HG02840 (cell line): ENCODE data around the gene CA5A.
A peak's percentile ranks its signal among the peaks of the same experiment; 100 is the strongest.
"Not testable (repeated sequence)": the region's sequence is repeated elsewhere in the genome, so short reads cannot be mapped to it uniquely, and the experiment has no call there.

Source experiments
- ATAC-seq: cut with Tn5 transposase; IDR thresholded peaks from one replicate; pipeline ENCODE4 v1.9.1; 2021; ENCODE audit warnings: mild to moderate bottlenecking, moderate library complexity, moderate number of reproducible peaks; ENCODE audit not compliant: unreplicated experiment, low FRiP score

CA5A gene

DNA sequence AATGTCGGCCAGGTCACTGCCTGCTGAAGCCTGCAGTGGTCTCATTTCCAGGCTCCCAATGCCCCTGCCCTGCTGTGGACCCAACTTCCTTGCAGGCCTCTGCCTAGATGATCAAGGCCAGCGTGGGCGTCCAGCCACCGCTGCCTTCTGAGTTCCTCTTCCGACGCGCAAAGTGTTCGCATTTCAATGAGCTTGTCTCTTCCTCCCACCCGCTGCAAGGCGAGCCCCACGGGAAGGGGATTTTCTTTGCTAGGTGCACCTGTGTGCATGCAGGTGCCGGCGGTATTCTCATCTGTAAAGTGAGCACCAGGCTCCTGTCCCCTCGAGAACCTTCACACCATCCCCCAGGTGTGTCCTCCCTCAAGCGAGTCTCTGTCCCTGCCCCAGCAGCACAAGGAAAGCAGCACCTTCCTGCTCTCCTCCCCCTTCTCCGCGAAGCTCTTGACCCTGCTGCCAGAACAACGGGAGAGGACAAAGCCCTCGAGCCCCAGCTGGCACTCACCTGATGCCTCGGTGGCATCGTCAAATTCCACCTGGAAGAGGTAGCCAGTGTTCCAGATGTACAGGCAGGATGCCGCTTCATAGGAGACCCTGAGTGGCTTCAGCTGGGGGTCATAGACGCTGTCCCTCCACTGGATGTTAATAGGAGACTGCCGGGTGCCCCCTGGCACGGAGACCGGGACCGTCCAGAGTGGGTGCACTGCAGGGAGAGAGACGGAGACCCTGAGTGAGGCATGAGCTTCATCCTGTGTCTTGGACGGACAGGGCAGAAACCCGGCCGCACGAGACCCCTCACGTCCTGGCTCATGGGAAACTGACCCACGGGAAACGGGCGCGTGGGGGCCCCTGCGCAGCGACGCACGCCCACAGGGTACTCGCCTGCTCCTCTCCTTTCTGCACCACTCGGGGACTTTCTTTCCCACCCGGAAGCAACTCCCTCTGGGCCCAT, 9.8 kb downstream of the CA5A start:
- no peak for ATAC-seq

DNA sequence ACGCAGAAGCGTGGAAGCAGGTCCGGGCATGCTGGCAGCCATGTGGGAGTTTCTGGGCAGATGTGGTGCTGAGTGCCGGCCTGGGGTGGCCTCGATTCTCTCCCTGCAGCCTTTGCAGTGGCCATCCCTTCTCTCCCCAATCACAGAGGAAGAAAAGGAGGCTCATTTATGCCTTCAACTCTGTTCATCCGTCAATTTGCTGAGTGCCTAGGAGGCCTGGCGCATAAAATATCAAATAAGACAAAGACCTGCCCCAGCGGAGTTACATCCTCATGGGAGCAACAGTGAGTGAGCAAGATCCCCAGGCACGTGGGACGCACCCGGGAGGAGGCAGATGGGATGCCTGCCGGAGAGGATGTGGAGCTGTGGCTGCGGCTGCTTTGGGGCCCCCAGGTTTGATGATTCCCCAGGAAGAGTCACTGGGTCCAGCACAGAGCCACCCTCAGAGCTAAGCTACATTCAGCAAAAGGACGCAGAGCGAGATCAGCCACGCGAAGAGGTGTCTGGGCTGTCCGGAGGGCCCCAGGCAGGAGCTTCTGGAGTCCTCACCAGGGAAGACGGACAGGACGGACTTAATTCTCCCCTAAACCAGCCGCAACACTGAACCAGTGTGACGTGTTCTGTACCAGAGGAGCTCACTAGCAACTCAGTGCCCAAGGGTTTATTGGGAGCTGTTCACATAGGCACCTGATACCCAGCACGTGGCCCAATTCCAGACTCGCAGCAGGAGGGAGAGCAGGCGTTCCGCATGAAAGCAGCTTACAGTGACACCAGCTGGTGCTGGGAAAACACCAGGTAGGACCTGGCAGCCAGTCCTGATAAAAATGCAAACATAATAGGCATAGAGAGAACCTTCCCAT, 11.3 kb downstream of the CA5A start:
- ATAC-seq: no peak

DNA sequence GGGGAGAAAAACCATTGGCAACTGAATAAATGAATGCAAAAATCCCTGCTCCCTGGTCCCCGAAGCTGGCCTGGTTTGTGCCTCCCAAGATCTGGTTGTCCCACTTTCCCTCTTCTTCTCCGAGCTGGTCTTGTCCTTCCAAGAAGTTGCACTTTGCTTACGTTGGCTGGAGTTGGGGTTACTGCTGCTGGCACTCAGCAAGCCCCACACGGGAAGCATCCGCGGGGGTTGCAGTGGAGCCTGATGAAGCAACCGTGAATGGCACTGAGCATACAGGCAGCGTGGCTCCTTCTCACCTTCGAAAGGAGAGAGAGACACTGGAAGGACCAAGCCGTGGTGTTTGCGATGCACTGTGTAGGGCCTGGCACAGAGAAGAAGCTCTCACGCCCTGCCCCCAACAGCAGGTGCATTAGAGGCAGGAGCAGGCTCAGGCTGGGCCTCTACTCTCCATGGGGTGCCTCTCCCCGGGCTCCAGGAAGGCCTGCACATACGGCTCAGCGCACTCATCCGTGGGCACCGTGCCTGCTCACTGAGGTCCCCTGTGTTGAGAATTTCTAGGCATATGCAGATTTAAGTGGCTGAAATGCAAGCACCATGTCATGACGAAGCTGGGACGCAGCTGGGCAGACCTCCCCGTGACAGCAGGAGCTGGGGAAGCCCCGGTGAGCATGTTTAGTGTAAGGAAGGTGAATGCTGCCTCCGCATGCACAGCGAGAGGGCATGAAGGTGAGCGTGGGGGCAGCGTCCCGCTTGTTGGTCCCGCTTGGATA, 12.1 kb downstream of the CA5A start:
- no peak for ATAC-seq

DNA sequence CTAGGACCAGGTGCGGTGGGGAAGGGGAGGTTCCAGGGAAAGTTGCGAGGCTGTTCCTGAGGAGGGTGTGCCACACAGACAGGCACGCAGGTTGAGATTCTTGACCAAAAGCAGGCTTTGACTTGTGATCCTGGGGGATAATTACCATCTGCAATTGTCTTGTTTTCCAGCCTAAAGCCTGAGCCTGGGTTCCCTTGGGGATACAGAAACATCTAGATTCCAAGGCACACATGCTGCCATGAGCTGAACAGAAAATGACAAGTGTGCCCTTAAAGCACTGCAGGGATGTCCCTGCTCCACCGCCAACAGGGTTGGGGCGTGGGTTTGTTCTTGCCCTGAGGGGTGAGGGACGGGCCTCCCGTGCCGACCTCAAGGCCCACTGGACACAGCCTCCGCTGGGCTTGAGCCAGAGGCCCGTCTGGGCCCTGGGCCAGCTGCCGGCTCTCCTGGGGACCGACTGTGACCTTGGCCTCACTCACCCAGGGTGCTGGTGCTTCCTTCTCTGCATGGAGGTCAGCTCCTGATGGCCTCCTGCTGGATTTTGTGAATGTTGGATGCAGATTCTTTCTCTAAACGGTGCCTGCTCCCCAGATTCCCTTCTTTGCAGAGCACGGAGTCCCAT, 14.0 kb downstream of the CA5A start:
- ATAC-seq: no peak

DNA sequence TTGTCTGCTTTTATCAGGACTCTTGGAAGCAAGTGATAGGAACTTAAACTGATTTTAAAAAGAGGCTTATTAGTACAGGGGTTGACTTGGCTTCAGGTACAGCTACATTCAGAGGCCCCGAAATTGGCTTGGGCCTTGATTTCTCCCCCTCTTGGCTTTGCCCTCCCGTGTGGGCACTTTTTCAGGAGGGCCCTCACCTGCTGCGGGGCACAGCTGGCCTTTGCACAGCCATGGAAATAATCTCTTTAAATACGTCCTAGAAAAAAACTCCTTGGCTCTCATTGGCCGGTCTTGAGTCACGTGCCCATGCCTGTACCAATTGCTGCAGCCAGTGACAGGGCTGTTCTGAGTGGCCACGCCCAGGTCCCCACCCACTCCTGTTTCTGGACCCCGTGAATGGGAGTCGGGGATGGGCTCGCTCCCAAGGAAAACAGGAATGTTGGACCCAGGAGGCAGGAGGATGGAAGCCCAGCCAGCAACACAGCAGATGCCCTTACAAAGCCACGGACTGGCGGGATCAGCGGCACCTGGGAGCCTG, 15.0 kb downstream of the CA5A start:
- no peak for ATAC-seq

DNA sequence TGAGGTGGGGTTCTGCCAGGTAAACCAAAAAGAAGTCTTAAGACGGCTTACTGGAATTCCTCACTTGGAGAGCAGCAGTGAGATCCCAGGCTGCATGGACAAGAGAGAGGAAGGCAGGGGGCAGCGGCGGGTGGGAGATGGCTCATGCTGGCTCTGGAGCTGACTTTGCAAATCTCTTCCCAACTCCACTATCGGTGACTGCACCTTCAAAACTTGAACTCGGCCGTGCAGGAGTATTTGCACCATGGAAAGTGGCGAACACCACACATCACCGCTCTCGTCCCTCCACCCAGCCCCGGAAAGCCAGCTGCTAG, 16.7 kb downstream of the CA5A start:
- no peak for ATAC-seq

DNA sequence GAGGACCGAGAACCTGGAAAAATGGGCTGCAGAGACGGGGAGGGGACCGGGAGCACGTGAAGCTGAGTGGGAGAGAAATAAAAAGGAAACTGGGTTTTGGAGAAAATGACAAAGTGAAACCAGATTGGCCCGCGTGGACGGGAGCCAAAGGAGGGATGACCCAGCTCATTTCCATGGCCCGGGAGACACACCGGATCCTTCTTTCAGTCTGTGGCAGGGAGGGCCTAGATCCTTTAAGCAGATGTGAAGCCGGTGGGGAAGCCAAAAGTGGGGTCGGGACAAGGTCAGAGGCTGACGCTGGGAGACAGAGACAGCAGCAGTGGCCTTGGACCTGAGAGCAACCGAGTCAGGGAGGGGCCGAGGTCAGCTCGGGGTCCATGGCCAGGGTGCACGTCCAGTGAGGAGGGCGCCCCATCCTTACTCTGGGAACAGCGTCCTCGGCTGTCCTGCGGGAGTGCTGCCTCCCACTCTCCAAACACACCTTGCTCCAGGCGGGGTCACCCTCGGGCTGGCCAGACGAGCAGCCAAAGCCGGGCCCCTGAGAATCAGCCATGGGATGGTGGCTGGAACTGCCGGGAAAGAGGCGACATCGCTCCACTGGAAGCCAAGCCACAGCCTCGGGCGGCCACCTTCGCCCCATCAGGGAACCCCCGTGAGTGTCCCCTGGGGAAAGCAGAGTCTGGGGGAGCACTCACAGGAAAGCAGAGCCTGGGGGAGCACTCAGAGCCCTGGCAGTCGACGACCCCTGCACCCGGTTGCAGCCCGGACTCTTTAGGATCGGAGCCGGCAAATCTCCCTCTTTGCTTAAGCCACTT, 17.3 kb downstream of the CA5A start:
- ATAC-seq: no peak

DNA sequence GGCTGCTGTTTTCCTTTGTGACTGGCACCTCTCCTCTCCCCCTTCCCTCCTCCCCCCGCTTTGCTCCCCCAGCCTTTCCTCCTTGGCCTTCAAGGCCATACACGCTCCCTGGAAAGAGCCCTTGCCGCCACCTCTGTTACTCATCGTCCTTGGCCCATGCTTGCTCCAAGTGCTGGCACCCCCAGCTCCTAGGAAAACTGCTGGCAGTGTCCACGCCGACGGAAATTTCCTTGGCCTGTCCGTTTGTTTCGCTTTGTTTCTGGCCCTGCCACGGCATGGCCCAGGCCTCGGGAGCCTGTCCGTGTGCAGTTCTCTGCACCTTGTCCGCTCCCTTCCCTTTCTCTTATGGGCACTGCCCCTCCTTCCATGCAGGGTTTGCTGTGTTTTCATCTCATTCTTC, 18.0 kb downstream of the CA5A start:
- no peak for ATAC-seq

DNA sequence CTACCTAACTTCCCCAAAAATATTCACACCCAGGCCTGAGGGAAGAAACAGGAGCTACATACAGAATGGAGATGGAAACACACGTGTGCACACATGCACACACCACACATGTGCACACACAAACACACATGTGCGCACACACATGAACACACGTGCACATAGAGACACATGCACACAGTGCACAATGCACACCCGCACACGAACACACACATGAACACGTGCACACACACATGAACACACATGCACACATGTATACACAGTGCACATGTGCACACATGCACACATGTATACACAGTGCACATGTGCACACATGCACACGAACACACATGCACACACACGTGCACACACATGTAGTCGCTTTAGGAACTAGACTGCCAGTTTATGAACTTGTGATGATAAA, 18.8 kb downstream of the CA5A start:
- no peak for ATAC-seq

DNA sequence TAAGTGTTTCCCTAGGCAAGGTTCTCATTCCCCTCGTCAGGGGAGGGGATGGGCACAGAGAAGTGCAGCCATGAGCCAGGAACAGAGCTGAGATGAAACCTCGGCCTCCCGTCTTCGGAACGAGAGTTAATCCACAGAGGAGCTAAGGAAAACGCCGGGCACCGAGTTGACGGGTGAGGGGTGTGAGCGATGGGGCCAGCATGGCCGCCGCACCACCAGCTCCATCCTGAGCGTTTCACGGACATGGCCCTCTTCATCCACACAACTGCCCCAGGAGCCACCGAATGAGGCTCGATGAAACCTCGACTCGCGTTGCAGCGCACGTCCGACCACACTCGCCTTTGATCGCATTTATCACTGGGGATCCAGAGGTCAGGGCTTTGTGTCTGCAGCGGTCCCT, 21.5 kb downstream of the CA5A start:
- ATAC-seq: no peak

DNA sequence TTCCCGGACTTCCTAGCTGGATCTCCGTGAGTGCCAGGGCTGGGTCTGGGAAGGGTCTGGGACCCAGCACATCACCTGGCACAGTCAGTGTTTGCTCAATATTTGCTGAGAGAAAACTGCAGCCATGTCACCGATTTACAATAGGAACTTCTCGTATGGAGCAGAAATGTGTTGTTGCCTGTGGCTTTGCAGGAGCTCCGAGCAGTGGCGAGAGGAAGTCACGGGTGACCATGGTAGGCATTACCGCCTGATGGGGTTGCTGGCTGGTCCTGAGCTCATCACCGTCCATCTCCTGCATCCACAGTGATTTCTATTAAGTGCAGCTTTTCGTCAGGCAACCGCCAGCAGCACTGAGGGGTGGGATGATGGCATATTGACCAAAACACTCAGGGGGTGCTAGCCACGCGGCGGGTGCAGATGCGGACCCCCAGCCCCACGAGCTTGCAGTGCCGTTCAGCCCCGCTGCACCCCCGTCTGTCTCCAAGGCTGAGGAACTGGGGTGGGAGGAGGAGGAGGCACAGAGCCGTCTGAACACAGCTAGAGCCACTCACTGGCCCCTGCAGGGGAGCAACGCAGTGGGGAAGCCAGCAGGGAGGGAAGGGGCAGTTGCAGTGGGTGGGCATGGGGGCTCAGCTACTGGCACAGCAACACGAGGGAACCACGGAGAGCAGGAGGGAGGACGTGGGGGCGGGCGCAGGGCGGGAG, 22.2 kb downstream of the CA5A start:
- not testable (repeated sequence) for ATAC-seq

DNA sequence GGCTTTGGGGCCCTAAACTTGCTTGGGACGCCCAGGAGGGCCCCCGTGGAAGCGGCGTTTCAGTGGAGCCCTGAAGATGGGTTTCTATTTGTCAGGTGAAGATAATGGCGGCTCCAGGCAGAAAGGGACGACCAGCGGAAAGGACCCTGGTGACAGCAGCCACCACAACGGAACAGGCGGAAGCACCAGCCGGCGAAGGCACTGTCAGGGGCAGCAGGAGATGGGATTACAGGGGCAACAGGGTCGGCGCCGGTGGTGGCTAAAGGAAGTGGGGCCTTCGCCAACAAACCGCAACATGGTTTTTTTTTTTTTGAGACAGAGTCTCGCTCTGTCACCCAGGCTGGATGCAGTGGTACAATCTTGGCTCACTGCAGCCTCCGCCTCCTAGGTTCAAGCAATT, 23.6 kb downstream of the CA5A start:
- not testable (repeated sequence) for ATAC-seq

DNA sequence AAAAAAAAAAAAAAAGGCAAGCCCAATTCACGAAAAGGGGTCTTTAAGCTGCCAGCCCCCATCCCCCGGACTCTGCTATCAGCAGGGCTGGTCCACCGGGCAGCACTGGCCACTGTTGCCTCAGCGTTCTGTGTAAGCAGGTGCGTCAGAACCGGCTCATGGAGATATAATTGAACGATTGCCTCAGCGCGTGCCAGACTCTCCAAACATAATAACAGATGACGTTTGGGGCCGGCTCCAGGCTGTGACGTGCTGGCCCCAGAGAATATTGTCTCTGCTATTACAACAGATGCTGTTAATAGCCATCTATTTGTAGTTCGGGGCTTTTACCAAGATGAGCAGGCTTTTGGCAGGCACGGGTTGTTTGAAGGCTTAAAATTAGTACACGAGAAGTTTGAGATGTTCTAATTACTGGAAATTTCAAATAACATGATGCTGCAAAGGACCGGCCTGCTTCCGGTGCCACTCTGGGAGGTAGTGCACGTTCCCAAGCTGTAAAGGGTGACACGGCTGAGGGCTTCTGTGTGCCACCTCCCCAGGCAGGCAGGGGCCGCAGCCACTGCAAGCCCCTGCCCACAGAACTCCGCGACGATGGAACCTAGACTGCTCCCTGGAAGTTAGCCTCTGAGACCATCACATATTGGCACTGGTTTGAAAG, 25.1 kb downstream of the CA5A start:
- not testable (repeated sequence) for ATAC-seq

DNA sequence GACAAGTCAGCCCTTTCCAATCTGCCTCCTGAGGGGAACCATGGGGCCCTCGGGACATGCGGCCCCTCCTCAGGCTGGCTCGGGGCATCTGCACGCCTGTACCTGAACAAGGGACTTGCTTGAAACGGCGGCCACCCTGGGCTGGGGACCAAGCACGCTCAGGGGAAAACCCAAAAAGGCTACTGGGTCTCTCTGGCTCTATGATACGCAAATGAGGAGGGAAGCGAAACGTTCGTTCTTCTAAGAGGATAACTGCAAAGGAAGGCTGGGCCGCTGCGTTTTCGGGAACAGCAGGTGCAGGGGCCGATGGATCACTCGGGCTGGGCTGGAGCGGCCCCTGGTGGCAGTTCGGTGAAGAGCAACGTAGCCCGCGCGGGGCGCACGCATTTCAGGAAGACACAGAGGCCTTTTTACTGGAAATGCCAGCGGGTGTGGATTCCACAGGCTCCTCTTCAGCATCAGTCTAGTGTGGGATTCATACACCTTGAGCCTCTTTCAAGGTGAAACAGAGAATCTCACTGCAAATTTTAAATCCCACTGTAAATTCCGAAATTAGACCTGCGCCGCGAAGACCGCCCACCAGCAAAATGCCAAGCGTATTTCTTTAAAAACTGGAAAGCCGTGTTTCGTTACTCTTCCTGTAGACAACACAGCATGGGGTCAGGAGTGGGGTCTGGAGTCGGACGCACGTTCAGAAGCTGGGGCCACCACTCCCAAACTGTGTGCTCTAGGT, 27.0 kb downstream of the CA5A start:
- peak; percentile 65 for ATAC-seq

DNA sequence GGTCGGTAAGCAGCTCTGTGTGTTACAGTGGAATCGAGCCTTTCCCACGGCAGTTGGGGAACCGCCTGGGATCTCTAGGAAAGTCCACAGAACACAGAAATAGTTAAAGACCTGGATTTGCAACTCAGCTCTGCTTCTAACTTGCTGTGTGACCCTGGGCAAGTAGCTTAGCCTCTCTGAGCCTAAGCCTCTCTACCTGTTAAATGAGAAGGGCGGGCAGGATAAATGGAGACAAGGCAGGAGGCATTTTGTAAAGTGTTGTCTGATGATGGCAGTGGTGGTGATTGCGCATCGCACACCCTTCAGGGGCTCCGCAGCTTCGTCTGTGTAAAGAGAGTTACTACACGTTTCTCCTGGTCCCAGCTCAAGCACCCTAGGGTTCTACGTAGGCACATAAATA, 28.2 kb downstream of the CA5A start:
- ATAC-seq: not testable (repeated sequence)

DNA sequence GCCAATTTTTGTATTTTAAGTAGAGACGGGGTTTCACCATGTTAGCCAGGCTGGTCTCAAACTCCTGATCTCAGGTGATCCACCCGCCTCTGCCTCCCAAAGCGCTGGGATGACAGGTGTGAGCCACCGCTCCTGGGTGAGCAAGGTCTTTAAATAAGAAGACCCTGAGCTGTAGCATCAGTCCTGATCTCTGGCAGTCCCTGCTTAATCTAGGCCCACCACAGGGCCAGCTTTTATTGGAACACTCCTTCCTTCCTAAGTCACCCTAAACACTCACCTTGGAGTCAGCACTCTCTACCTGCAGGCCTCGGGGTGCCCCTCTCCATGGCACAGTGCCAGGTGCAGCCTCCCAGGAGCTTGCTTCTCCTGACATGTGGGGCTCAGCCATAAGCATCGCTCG, 30.8 kb downstream of the CA5A start:
- not testable (repeated sequence) for ATAC-seq

DNA sequence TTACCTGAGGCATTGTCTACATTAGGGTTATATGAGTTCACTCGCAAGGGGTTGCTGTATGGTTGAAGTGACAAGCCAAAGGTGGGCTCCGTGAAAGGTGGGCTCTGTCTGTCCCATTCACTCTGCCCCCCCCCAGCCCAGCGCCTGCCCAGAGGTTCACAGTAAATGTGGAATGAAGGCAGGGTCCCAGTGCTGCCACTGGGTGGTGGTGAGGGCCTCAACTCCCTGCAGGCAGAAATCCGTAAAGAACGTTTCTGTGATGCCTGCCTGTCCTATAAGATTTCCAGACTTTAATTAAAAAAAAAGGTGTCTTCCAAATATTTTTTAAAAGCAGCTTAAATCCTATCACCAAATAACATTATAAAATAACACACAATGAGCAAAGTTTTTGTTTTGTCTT, 31.4 kb downstream of the CA5A start:
- not testable (repeated sequence) for ATAC-seq
